PC-9 (cell line): ENCODE measurements around the gene SMURF1. TPM values are rescaled to one million over a fixed set of nuclear protein-coding genes. Genes with fewer than 3 reads are reported as not detected.

Experiments
- BruUV-seq: library from RNA; stranded (reverse); fragments of 400-500 nt; replicated peaks from 2 replicates; lab custom pipeline; 2021; lab: Mats Ljungman, UMichigan
- CTCF ChIA-PET: fragments of 300-600 bp; sonication (Branson Sonifier 250); formaldehyde crosslinking; loops from one replicate; lab custom pipeline; 2022; ENCODE audit warnings: antibody characterized with exemption; lab: Charles Lee
- POLR2A ChIA-PET: fragments of 300-600 bp; sonication (Branson Sonifier 250); formaldehyde crosslinking; loops from one replicate; lab custom pipeline; 2022; ENCODE audit warnings: antibody characterized with exemption; ENCODE audit not compliant: unreplicated experiment; lab: Charles Lee
- DNase-seq, 2 experiments: peaks; one replicate each; pipeline versions ENCODE4 v3.0.0 to v3.0.0-alpha.2; 2015 to 2022; ENCODE audit warnings: mixed read lengths in 1 of 2
- H2AFZ ChIP-seq: fragments of 200-600 bp; sonication (generic); 2 replicates; pipeline ENCODE4 v1.8.1; 2017; ENCODE audit warnings: antibody characterized with exemption
- H3F3A ChIP-seq: fragments of 200-600 bp; sonication (generic); 2 replicates; pipeline ENCODE4 v1.8.1; 2017; ENCODE audit warnings: antibody characterized with exemption, mild to moderate bottlenecking, low read depth; ENCODE audit not compliant: insufficient read depth
- H3K27ac ChIP-seq: fragments of 200-600 bp; sonication (generic); 2 replicates; pipeline ENCODE4 v1.6.1; 2016; ENCODE audit warnings: mixed run types
- H3K27me3 ChIP-seq: fragments of 200-600 bp; sonication (generic); 2 replicates; pipeline ENCODE4 v1.6.1; 2016; ENCODE audit warnings: low read depth, mixed run types; ENCODE audit not compliant: insufficient read depth
- H3K36me3 ChIP-seq: fragments of 200-600 bp; sonication (generic); 2 replicates; pipeline ENCODE4 v1.6.1; 2016; ENCODE audit warnings: low read depth, mixed run types
- H3K4me1 ChIP-seq: fragments of 200-600 bp; sonication (generic); replicated peaks from 2 replicates; pipeline ENCODE4 v1.6.1; 2016; ENCODE audit warnings: mixed run types; ENCODE audit not compliant: insufficient read depth
- H3K4me2 ChIP-seq: fragments of 200-600 bp; sonication (generic); 2 replicates; pipeline ENCODE4 v1.6.1; 2017; ENCODE audit warnings: mixed run types
- H3K4me3 ChIP-seq: fragments of 200-600 bp; sonication (generic); 2 replicates; pipeline ENCODE4 v1.6.1; 2016; ENCODE audit warnings: mixed run types
- H3K79me2 ChIP-seq: fragments of 200-600 bp; sonication (generic); 2 replicates; pipeline ENCODE4 v1.6.1; 2017; ENCODE audit warnings: low read depth, mixed run types
- H3K9me2 ChIP-seq: fragments of 200-600 bp; sonication (generic); 2 replicates; pipeline ENCODE4 v1.8.1; 2017; ENCODE audit warnings: mild to moderate bottlenecking; ENCODE audit not compliant: insufficient read depth
- H3K9me3 ChIP-seq: fragments of 200-600 bp; sonication (generic); 2 replicates; pipeline ENCODE4 v1.8.1; 2016; ENCODE audit warnings: low read depth; ENCODE audit not compliant: insufficient read depth
- H4K20me1 ChIP-seq: fragments of 200-600 bp; sonication (generic); 2 replicates; pipeline ENCODE4 v1.8.1; 2017; ENCODE audit not compliant: insufficient read depth
- EZH2 ChIP-seq: fragments of 200-600 bp; sonication (generic); IDR thresholded peaks from 2 replicates; pipeline ENCODE4 v1.8.0; 2017; ENCODE audit warnings: antibody characterized with exemption, low read depth
- intact Hi-C: fragments of 100-400 bp; cut with micrococcal nuclease; formaldehyde crosslinking; loops from one replicate; pipeline ENCODE4 v1.10.0; 2022; ENCODE audit not compliant: unreplicated experiment
- total RNA-seq: library from RNA; stranded (reverse); gene quantifications from 2 replicates; pipeline ENCODE4 v1.2.3, GENCODE V29; 2021
- TF ChIP-seq, protein P1 (sequence below): fragments of 200-600 bp; sonication (generic); conservative IDR thresholded peaks from 2 replicates; pipeline ENCODE4 v1.6.1; 2017; ENCODE audit warnings: mixed run types, antibody characterized with exemption, mild to moderate bottlenecking, moderate library complexity

The SMURF1 gene
- total RNA-seq, 1 experiment from 2014 or later: 53.2 TPM

DNA sequence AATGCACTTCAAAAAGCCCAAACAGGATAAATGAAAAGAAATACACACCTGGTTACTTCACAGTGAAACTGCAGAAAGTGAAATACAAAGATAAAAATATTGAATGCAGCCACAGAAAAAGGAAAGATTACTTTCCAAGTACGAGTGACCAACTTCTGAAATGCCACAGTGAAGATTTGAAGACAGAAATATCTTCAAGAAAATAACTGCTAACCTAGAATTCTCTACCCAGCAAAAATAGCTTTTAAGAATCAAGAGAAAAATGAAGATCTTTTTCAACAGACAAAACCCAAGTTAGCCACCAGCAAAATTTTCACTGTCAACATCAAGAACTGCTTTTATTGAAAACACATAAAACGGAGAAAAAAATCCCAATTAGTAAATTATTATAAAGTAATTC is 46.2 kb downstream of the SMURF1 start:
- H3K9me2 ChIP-seq: no peaks in the 10 kb centered on the region
- no TSS peak for BruUV-seq
- H3F3A ChIP-seq: peaks cover 33% of the 10 kb centered on the region
- H3K79me2 ChIP-seq: peaks cover 100% of the 10 kb centered on the region
- CTCF ChIA-PET: interaction anchor here (0.5 kb wide), 1 partner anchor 191 kb away, joined by 5 read pairs; no protein-coding TSS in a partner anchor
- TF ChIP-seq, protein P1, sequence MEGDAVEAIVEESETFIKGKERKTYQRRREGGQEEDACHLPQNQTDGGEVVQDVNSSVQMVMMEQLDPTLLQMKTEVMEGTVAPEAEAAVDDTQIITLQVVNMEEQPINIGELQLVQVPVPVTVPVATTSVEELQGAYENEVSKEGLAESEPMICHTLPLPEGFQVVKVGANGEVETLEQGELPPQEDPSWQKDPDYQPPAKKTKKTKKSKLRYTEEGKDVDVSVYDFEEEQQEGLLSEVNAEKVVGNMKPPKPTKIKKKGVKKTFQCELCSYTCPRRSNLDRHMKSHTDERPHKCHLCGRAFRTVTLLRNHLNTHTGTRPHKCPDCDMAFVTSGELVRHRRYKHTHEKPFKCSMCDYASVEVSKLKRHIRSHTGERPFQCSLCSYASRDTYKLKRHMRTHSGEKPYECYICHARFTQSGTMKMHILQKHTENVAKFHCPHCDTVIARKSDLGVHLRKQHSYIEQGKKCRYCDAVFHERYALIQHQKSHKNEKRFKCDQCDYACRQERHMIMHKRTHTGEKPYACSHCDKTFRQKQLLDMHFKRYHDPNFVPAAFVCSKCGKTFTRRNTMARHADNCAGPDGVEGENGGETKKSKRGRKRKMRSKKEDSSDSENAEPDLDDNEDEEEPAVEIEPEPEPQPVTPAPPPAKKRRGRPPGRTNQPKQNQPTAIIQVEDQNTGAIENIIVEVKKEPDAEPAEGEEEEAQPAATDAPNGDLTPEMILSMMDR: no peak
- TF ChIP-seq EZH2: no peak
- H4K20me1 ChIP-seq: peaks cover 53% of the 10 kb centered on the region
- DNase-seq: no peak
- no peak overlapping the region for H3K4me3 ChIP-seq
- H3K27me3 ChIP-seq: no peaks in the 10 kb centered on the region
- no peaks in the 10 kb centered on the region for H3K9me3 ChIP-seq
- no peaks in the 10 kb centered on the region for H3K36me3 ChIP-seq
- intact Hi-C loops: no loop called here
- POLR2A ChIA-PET: no interaction called here
- H3K4me1 ChIP-seq: peaks cover 31% of the 10 kb centered on the region
- H3K4me2 ChIP-seq: no peak overlapping the region
- H2AFZ ChIP-seq: no peak overlapping the region
- H3K27ac ChIP-seq: no peak overlapping the region

DNA sequence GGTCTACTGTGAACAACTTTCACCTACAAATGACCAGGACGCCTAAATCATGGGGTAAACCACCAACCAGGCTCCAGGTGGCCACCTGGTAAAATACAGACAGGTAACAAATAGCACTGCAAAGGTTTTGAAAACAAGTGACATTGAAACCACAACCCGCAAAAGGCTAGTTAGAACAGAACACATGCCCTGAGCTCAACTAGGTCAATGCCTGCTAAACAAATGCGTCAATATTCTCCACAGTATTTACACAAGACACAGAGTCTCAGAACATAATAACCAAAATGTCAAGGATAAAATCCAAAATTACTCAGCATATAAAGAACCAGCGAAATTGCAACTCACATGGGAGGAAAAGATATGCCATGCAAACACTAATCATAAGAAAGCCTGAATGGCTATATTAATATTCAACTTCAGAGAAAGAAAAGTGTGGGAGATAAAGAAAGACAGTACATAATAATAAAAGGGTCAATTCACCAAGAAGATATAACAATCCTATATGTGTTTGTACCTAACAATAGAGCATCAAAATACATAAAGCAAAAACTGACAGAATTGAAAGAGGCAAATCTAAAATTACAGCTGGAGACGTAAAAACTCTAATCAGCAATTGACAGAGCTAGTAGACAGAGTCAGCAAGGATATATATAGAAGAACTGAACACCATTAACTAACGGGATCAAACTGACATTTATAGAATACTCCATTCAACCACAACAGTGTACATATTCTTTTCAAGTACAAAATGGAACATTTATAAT is 47.6 kb downstream of the SMURF1 start:
- Histone ChIP-seq H3K4me3 (no peak overlapping the region), H3F3A (peaks cover 38% of the 10 kb centered on the region), H3K27me3 (no peaks in the 10 kb centered on the region), H3K79me2 (peaks cover 100% of the 10 kb centered on the region), H2AFZ (no peak overlapping the region), H3K27ac (peak overlapping the region; percentile 10; the same call in 1 of the 2 replicates), H3K36me3 (no peaks in the 10 kb centered on the region), H3K4me2 (no peak overlapping the region), H4K20me1 (peaks cover 68% of the 10 kb centered on the region), H3K4me1 (peaks cover 24% of the 10 kb centered on the region), H3K9me2 (no peaks in the 10 kb centered on the region), H3K9me3 (no peaks in the 10 kb centered on the region)
- TF ChIP-seq, protein P1: no peak
- no peak for TF ChIP-seq EZH2
- no peak for DNase-seq
- POLR2A ChIA-PET: interaction anchor here (0.7 kb wide), 2 partner anchors 95 to 129 kb away, joined by 6 read pairs; no protein-coding TSS in a partner anchor
- BruUV-seq: no TSS peak
- intact Hi-C loops: no loop called here
- CTCF ChIA-PET: no interaction called here

DNA sequence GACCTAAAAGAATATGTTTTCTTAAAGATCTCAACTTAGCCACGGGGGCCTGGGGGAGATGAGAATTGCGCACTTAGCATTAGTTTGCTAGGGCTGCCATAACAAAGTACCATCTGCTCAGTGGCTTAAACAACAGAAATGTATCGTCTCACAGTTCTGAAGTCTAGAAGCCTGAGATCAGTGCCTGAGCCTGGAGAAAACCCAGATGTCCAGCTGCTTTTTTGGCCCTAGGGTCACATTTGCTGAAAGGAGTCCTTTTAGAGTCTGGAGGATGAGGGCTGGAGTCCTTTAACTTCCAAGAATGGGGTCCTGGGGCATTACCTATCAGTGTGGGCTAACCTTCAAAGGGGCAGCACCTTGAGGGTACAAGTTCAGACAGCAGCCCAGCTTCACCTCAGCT is 48.2 kb downstream of the SMURF1 start:
- peaks cover 100% of the 10 kb centered on the region for H3K79me2 ChIP-seq
- TF ChIP-seq, protein P1: no peak
- TF ChIP-seq EZH2: no peak
- H3K9me3 ChIP-seq: no peaks in the 10 kb centered on the region
- H3K4me1 ChIP-seq: peaks cover 24% of the 10 kb centered on the region
- peaks cover 38% of the 10 kb centered on the region for H3F3A ChIP-seq
- no peak for DNase-seq
- no peaks in the 10 kb centered on the region for H3K36me3 ChIP-seq
- ChIA-PET POLR2A (no interaction called here), CTCF (no interaction called here)
- H4K20me1 ChIP-seq: peaks cover 74% of the 10 kb centered on the region
- no peak overlapping the region for H3K4me3 ChIP-seq
- no TSS peak for BruUV-seq
- H3K27ac ChIP-seq: peak overlapping the region; percentile 10; the same call in 1 of the 2 replicates
- H3K9me2 ChIP-seq: no peaks in the 10 kb centered on the region
- intact Hi-C loops: no loop called here
- H3K27me3 ChIP-seq: no peaks in the 10 kb centered on the region
- no peak overlapping the region for H3K4me2 ChIP-seq
- no peak overlapping the region for H2AFZ ChIP-seq
